ENCODE measurements around the gene MGLL. TPM values are rescaled to one million over a fixed set of nuclear protein-coding genes. Genes with fewer than 3 reads are reported as not detected.

MGLL gene
- polyA plus RNA-seq, 4 donors = 24.7 to 47.2 (median 43.1) TPM

- DNase-seq (peak in 1 of 2 donors; percentile 43), FAIRE-seq (no peak)
- H3K4me3 ChIP-seq (ENCODE audit: low read depth in 1 of 3, low read length in 3 of 3) = no peak overlapping the region
- H3K27me3 ChIP-seq (ENCODE audit: control insufficient read depth in 3 of 3, insufficient read depth in 3 of 3, low read length in 3 of 3) = no peaks in the 10 kb centered on the region
- peaks cover 0 to 11% of the 10 kb centered on the region in 2 donors for H3K9me3 ChIP-seq (ENCODE audit: control insufficient read depth in 2 of 2, insufficient read depth in 1 of 2, low read depth in 1 of 2, low read length in 1 of 2)
- H3K4me1 ChIP-seq (ENCODE audit: control insufficient read depth in 3 of 3, insufficient read depth in 2 of 3, low read depth in 1 of 3, low read length in 2 of 3) = peaks cover 0 to 19% (median 1%) of the 10 kb centered on the region in 3 donors
- 77 to 88% (median 87%) methylated on average over 2 of the region's 2 CpGs for WGBS, 3 donors
- no peaks in the 10 kb centered on the region for H3K36me3 ChIP-seq (ENCODE audit: control insufficient read depth in 3 of 3, insufficient read depth in 2 of 3, low read depth in 1 of 3, low read length in 3 of 3)
- H3K27ac ChIP-seq (ENCODE audit: low read depth in 1 of 3, low read length in 2 of 3) = no peak overlapping the region
Measured at GRCh38 chr3:127833281-127834032, 11.1 kb upstream of the MGLL start.

GRCh38 chr3:127831723-127832172 is 9.4 kb upstream of the MGLL start:
- no peak for FAIRE-seq
- WGBS, 3 donors = 43 to 50% (median 45%) methylated on average over 4 of the region's 4 CpGs
- H3K4me1 ChIP-seq (ENCODE audit: control insufficient read depth in 3 of 3, insufficient read depth in 2 of 3, low read depth in 1 of 3, low read length in 2 of 3) = peaks cover 0 to 18% (median 1%) of the 10 kb centered on the region in 3 donors
- H3K36me3 ChIP-seq (ENCODE audit: control insufficient read depth in 3 of 3, insufficient read depth in 2 of 3, low read depth in 1 of 3, low read length in 3 of 3) = no peaks in the 10 kb centered on the region
- H3K27me3 ChIP-seq (ENCODE audit: control insufficient read depth in 3 of 3, insufficient read depth in 3 of 3, low read length in 3 of 3) = no peaks in the 10 kb centered on the region
- peaks cover 0 to 17% of the 10 kb centered on the region in 2 donors for H3K9me3 ChIP-seq (ENCODE audit: control insufficient read depth in 2 of 2, insufficient read depth in 1 of 2, low read depth in 1 of 2, low read length in 1 of 2)
- peak; percentile 46 to 47 for DNase-seq
- H3K27ac ChIP-seq (ENCODE audit: low read depth in 1 of 3, low read length in 2 of 3) = no peak overlapping the region
- no peak overlapping the region for H3K4me3 ChIP-seq (ENCODE audit: low read depth in 1 of 3, low read length in 3 of 3)

GRCh38 chr3:127829537-127829936 is 7.2 kb upstream of the MGLL start:
- Histone ChIP-seq H3K9me3 (ENCODE audit: control insufficient read depth in 2 of 2, insufficient read depth in 1 of 2, low read depth in 1 of 2, low read length in 1 of 2) (peaks cover 0 to 17% of the 10 kb centered on the region in 2 donors), H3K36me3 (ENCODE audit: control insufficient read depth in 3 of 3, insufficient read depth in 2 of 3, low read depth in 1 of 3, low read length in 3 of 3) (no peaks in the 10 kb centered on the region), H3K4me1 (ENCODE audit: control insufficient read depth in 3 of 3, insufficient read depth in 2 of 3, low read depth in 1 of 3, low read length in 2 of 3) (peaks cover 0 to 6% (median 1%) of the 10 kb centered on the region in 3 donors), H3K27ac (ENCODE audit: low read depth in 1 of 3, low read length in 2 of 3) (no peak overlapping the region), H3K27me3 (ENCODE audit: control insufficient read depth in 3 of 3, insufficient read depth in 3 of 3, low read length in 3 of 3) (no peaks in the 10 kb centered on the region), H3K4me3 (ENCODE audit: low read depth in 1 of 3, low read length in 3 of 3) (no peak overlapping the region)
- no peak for FAIRE-seq
- WGBS, 3 donors = 23 to 74% (median 45%) methylated on average over 1 of the region's 1 CpG
- no peak for DNase-seq

- H3K27ac ChIP-seq (ENCODE audit: low read depth in 1 of 3, low read length in 2 of 3) = no peak overlapping the region
- DNase-seq = no peak
- H3K9me3 ChIP-seq (ENCODE audit: control insufficient read depth in 2 of 2, insufficient read depth in 1 of 2, low read depth in 1 of 2, low read length in 1 of 2) = peaks cover 0 to 13% of the 10 kb centered on the region in 2 donors
- H3K4me1 ChIP-seq (ENCODE audit: control insufficient read depth in 3 of 3, insufficient read depth in 2 of 3, low read depth in 1 of 3, low read length in 2 of 3) = peaks cover 0 to 7% (median 1%) of the 10 kb centered on the region in 3 donors
- no peak for FAIRE-seq
- no peaks in the 10 kb centered on the region for H3K36me3 ChIP-seq (ENCODE audit: control insufficient read depth in 3 of 3, insufficient read depth in 2 of 3, low read depth in 1 of 3, low read length in 3 of 3)
- 90 to 91% (median 90%) methylated on average over 2 of the region's 2 CpGs for WGBS, 3 donors
- H3K27me3 ChIP-seq (ENCODE audit: control insufficient read depth in 3 of 3, insufficient read depth in 3 of 3, low read length in 3 of 3) = no peaks in the 10 kb centered on the region
- H3K4me3 ChIP-seq (ENCODE audit: low read depth in 1 of 3, low read length in 3 of 3) = no peak overlapping the region
Measured at GRCh38 chr3:127827808-127828207, 5.5 kb upstream of the MGLL start.

- Histone ChIP-seq H3K4me3 (ENCODE audit: low read depth in 1 of 3, low read length in 3 of 3) (no peak overlapping the region), H3K27me3 (ENCODE audit: control insufficient read depth in 3 of 3, insufficient read depth in 3 of 3, low read length in 3 of 3) (no peaks in the 10 kb centered on the region), H3K9me3 (ENCODE audit: control insufficient read depth in 2 of 2, insufficient read depth in 1 of 2, low read depth in 1 of 2, low read length in 1 of 2) (peaks cover 0 to 13% of the 10 kb centered on the region in 2 donors), H3K27ac (ENCODE audit: low read depth in 1 of 3, low read length in 2 of 3) (no peak overlapping the region), H3K4me1 (ENCODE audit: control insufficient read depth in 3 of 3, insufficient read depth in 2 of 3, low read depth in 1 of 3, low read length in 2 of 3) (peaks cover 0 to 19% (median 0%) of the 10 kb centered on the region in 3 donors), H3K36me3 (ENCODE audit: control insufficient read depth in 3 of 3, insufficient read depth in 2 of 3, low read depth in 1 of 3, low read length in 3 of 3) (no peaks in the 10 kb centered on the region)
- FAIRE-seq (no peak), DNase-seq (no peak)
- WGBS, 3 donors = 78 to 87% (median 78%) methylated on average over 3 of the region's 3 CpGs
Measured at GRCh38 chr3:127825756-127826155, 3.4 kb upstream of the MGLL start.

- peaks cover 7 to 33% (median 8%) of the 10 kb centered on the region in 3 donors for H3K4me1 ChIP-seq (ENCODE audit: control insufficient read depth in 3 of 3, insufficient read depth in 2 of 3, low read depth in 1 of 3, low read length in 2 of 3)
- no peak overlapping the region for H3K4me3 ChIP-seq (ENCODE audit: low read depth in 1 of 3, low read length in 3 of 3)
- no peak for DNase-seq
- no peaks in the 10 kb centered on the region for H3K27me3 ChIP-seq (ENCODE audit: control insufficient read depth in 3 of 3, insufficient read depth in 3 of 3, low read length in 3 of 3)
- peaks cover 0 to 7% of the 10 kb centered on the region in 2 donors for H3K9me3 ChIP-seq (ENCODE audit: control insufficient read depth in 2 of 2, insufficient read depth in 1 of 2, low read depth in 1 of 2, low read length in 1 of 2)
- 89 to 91% (median 90%) methylated on average over 14 of the region's 14 CpGs for WGBS, 3 donors
- no peak for FAIRE-seq
- H3K36me3 ChIP-seq (ENCODE audit: control insufficient read depth in 3 of 3, insufficient read depth in 2 of 3, low read depth in 1 of 3, low read length in 3 of 3) = peaks cover 0 to 9% (median 0%) of the 10 kb centered on the region in 3 donors
- no peak overlapping the region for H3K27ac ChIP-seq (ENCODE audit: low read depth in 1 of 3, low read length in 2 of 3)
Measured at GRCh38 chr3:127824151-127824825, 2.0 kb upstream of the MGLL start.

- Histone ChIP-seq H3K9me3 (ENCODE audit: control insufficient read depth in 2 of 2, insufficient read depth in 1 of 2, low read depth in 1 of 2, low read length in 1 of 2) (peaks cover 0 to 6% of the 10 kb centered on the region in 2 donors), H3K36me3 (ENCODE audit: control insufficient read depth in 3 of 3, insufficient read depth in 2 of 3, low read depth in 1 of 3, low read length in 3 of 3) (peaks cover 0 to 12% (median 0%) of the 10 kb centered on the region in 3 donors), H3K27ac (ENCODE audit: low read depth in 1 of 3, low read length in 2 of 3) (peak overlapping the region in 2 of 3 donors; percentile 3 to 22), H3K4me3 (ENCODE audit: low read depth in 1 of 3, low read length in 3 of 3) (peak overlapping the region in 2 of 3 donors; percentile 20 to 87), H3K27me3 (ENCODE audit: control insufficient read depth in 3 of 3, insufficient read depth in 3 of 3, low read length in 3 of 3) (no peaks in the 10 kb centered on the region), H3K4me1 (ENCODE audit: control insufficient read depth in 3 of 3, insufficient read depth in 2 of 3, low read depth in 1 of 3, low read length in 2 of 3) (peaks cover 7 to 37% (median 12%) of the 10 kb centered on the region in 3 donors)
- 14 to 21% (median 15%) methylated on average over 14 of the region's 14 CpGs for WGBS, 3 donors
- DNase-seq (peak in 1 of 2 donors; percentile 67), FAIRE-seq (no peak)
Measured at GRCh38 chr3:127823426-127823857, 1.1 kb upstream of the MGLL start.

GRCh38 chr3:127822682-127823425 is 539 bp upstream of the MGLL start:
- WGBS, 3 donors = 0 to 1% (median 1%) methylated on average over 56 to 99 of the region's 99 CpGs
- peaks cover 7 to 42% (median 12%) of the 10 kb centered on the region in 3 donors for H3K4me1 ChIP-seq (ENCODE audit: control insufficient read depth in 3 of 3, insufficient read depth in 2 of 3, low read depth in 1 of 3, low read length in 2 of 3)
- no peak for FAIRE-seq

More at GRCh38 chr3:127822682-127823425, 539 bp upstream of the MGLL start:
- Histone ChIP-seq H3K4me3 (ENCODE audit: low read depth in 1 of 3, low read length in 3 of 3) (peak overlapping the region; percentile 48 to 87 (median 68)), H3K27ac (ENCODE audit: low read depth in 1 of 3, low read length in 2 of 3) (peak overlapping the region; percentile 68 to 91 (median 88)), H3K36me3 (ENCODE audit: control insufficient read depth in 3 of 3, insufficient read depth in 2 of 3, low read depth in 1 of 3, low read length in 3 of 3) (peaks cover 0 to 16% (median 0%) of the 10 kb centered on the region in 3 donors), H3K9me3 (ENCODE audit: control insufficient read depth in 2 of 2, insufficient read depth in 1 of 2, low read depth in 1 of 2, low read length in 1 of 2) (no peaks in the 10 kb centered on the region), H3K27me3 (ENCODE audit: control insufficient read depth in 3 of 3, insufficient read depth in 3 of 3, low read length in 3 of 3) (no peaks in the 10 kb centered on the region)
- DNase-seq = peak; percentile 64 to 79
